Measurements from ENCODE around the gene FAM177A1. TPM values are rescaled to one million over a fixed set of nuclear protein-coding genes. Genes with fewer than 3 reads are reported as not detected.

The FAM177A1 gene
- total RNA-seq, 1 experiment from 2014 or later = 46.2 TPM

- Histone ChIP-seq H3K4me1 (ENCODE audit: control insufficient read depth in 1 of 2, insufficient read depth in 2 of 2, low read length in 2 of 2) (no peaks in the 10 kb centered on the region; a peak in 1 of 4 replicates), H3K36me3 (ENCODE audit: control insufficient read depth in 1 of 2, insufficient read depth in 2 of 2, low read length in 2 of 2) (peaks cover 2 to 4% of the 10 kb centered on the region in 2 experiments; a peak in 2 of 4 replicates), H3K27ac (ENCODE audit: low read depth, low read length) (no peak overlapping the region), H3K9me3 (ENCODE audit: control insufficient read depth in 1 of 2, insufficient read depth in 1 of 2, low read depth in 1 of 2, low read length in 2 of 2) (no peaks in the 10 kb centered on the region), H3K27me3 (ENCODE audit: insufficient read depth, low read length) (no peaks in the 10 kb centered on the region), H3K79me2 (ENCODE audit: insufficient read depth, low read length) (no peaks in the 10 kb centered on the region), H4K20me1 (ENCODE audit: insufficient read depth) (no peaks in the 10 kb centered on the region), H3K4me3 (replicated peaks in 1 of 2; ENCODE audit: low read depth in 1 of 2, low read length in 2 of 2) (no peak overlapping the region), H3K9ac (ENCODE audit: low read length) (no peak overlapping the region), H3K9me2 (ENCODE audit: insufficient read depth) (no peaks in the 10 kb centered on the region), H3K4me2 (ENCODE audit: low read length) (no peak overlapping the region), H2AFZ (ENCODE audit: low read depth, low read length, poor library complexity, severe bottlenecking) (no peak overlapping the region)
- intact Hi-C loops (cut with micrococcal nuclease) = no loop called here
- TF ChIP-seq ATF3 (IDR thresholded peaks at IDR 0.05) (no peak), SP1 (IDR thresholded peaks at IDR 0.05; ENCODE audit: low read depth) (no peak), EZH2phosphoT487 (IDR thresholded peaks at IDR 0.05; ENCODE audit: borderline replicate concordance) (no peak), FOSL1 (IDR thresholded peaks at IDR 0.05; ENCODE audit: low read depth) (no peak), ELF1 (IDR thresholded peaks at IDR 0.05; ENCODE audit: borderline replicate concordance, low read depth) (no peak), SRF (IDR thresholded peaks at IDR 0.05; ENCODE audit: low read depth) (no peak), REST (IDR thresholded peaks at IDR 0.05; ENCODE audit: low read depth) (no peak), SIN3A (IDR thresholded peaks at IDR 0.05; ENCODE audit: low read depth) (no peak), EGR1 (IDR thresholded peaks at IDR 0.05; ENCODE audit: low read depth) (no peak), EZH2 (IDR thresholded peaks at IDR 0.05) (no peak), RAD21 (IDR thresholded peaks at IDR 0.05; ENCODE audit: low read depth) (no peak), CTCF (IDR thresholded peaks at IDR 0.05 in 2 of 3, conservative IDR thresholded peaks at IDR 0.05 in 1 of 3; ENCODE audit: borderline replicate concordance in 1 of 3, insufficient read depth in 1 of 3, low read depth in 2 of 3, low read length in 2 of 3) (no peak), ZBTB33 (IDR thresholded peaks at IDR 0.05; ENCODE audit: extremely low read depth, insufficient replicate concordance, low read length) (no peak)
- no peak for ATAC-seq
- BruUV-seq (replicated peaks) = no TSS peak
- no peak for DNase-seq (ENCODE audit: low read depth, low spot score)
- ChIA-PET POLR2A (interaction anchor here (0.7 kb wide), 1 partner anchor 22 kb away, joined by 4 read pairs; no protein-coding TSS in a partner anchor), CTCF (no interaction called here), RAD21 (ENCODE audit: low non-redundant PET in 1 of 2, low total read pairs in 2 of 2, uncharacterized antibody in 2 of 2, unreplicated experiment in 2 of 2) (no interaction called here)
Measured at GRCh38 chr14:35083530-35084150, 37.6 kb downstream of the FAM177A1 start.
